GM21515 (cell line): Measurements from ENCODE around the gene KPNB1.

ENCODE experiments used
- ATAC-seq: cut with Tn5 transposase; IDR thresholded peaks from one replicate; pipeline ENCODE4 v1.9.1; 2021; ENCODE audit not compliant: unreplicated experiment

The KPNB1 gene

GRCh38 chr17:47696717-47697642 is 47.3 kb downstream of the KPNB1 start:
- no peak for ATAC-seq

- no peak for ATAC-seq
Observed at GRCh38 chr17:47697906-47698711, 48.4 kb downstream of the KPNB1 start.

- ATAC-seq: no peak
Observed at GRCh38 chr17:47698749-47699535, 49.2 kb downstream of the KPNB1 start.

GRCh38 chr17:47699536-47699840 is 49.8 kb downstream of the KPNB1 start:
- no peak for ATAC-seq

- no peak for ATAC-seq
Observed at GRCh38 chr17:47700471-47701449, 51.0 kb downstream of the KPNB1 start.

GRCh38 chr17:47701608-47702007 is 51.9 kb downstream of the KPNB1 start:
- no peak for ATAC-seq

GRCh38 chr17:47702391-47702995 is 52.8 kb downstream of the KPNB1 start:
- no peak for ATAC-seq

- no peak for ATAC-seq
Observed at GRCh38 chr17:47703191-47703591, 53.5 kb downstream of the KPNB1 start.

GRCh38 chr17:47703671-47704070 is 54.0 kb downstream of the KPNB1 start:
- ATAC-seq: no peak

GRCh38 chr17:47704116-47704515 is 54.4 kb downstream of the KPNB1 start:
- ATAC-seq: no peak

GRCh38 chr17:47704736-47705135 is 55.0 kb downstream of the KPNB1 start:
- ATAC-seq: no peak

GRCh38 chr17:47705536-47706530 is 56.1 kb downstream of the KPNB1 start:
- no peak for ATAC-seq

GRCh38 chr17:47707056-47707804 is 57.5 kb downstream of the KPNB1 start:
- no peak for ATAC-seq

- ATAC-seq: no peak
Observed at GRCh38 chr17:47707884-47708283, 58.2 kb downstream of the KPNB1 start.

- no peak for ATAC-seq
Observed at GRCh38 chr17:47708312-47708863, 58.7 kb downstream of the KPNB1 start.

GRCh38 chr17:47708864-47709541 is 59.3 kb downstream of the KPNB1 start:
- no peak for ATAC-seq

GRCh38 chr17:47709594-47709993 is 59.9 kb downstream of the KPNB1 start:
- ATAC-seq: no peak
